Measurements from ENCODE around the gene CD274. TPM values are rescaled to one million over a fixed set of nuclear protein-coding genes. Genes with fewer than 3 reads are reported as not detected.

The CD274 gene
- total RNA-seq, 1 experiment from 2014 or later: not detected

DNA sequence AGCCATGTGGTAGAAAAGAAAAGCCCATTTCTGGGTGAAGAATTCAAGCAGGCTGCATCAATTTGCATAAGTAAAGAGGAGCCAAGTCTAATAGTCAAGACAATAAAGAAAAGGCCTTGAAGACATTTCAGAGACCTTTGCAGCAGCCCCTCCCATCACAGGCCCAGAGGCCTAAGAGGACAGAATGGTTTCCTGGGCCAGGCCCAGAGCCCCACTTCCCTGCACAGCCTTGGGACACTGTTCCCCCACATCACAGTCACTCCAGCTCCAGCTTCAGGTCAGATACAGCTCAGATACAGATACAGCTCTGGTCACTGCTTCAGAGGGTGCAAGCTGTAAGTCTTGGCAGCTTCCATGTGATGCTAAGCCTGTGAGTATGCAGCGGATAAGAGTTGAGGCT, 41.7 kb upstream of the CD274 start:
- Histone ChIP-seq H3K56ac (ENCODE audit: insufficient read length, low read depth, low read length) (no peak overlapping the region), H2AK5ac (ENCODE audit: insufficient read length, low read length) (no peak overlapping the region), H3K79me1 (ENCODE audit: insufficient read depth, low read depth, low read length, poor library complexity, severe bottlenecking) (no peaks in the 10 kb centered on the region), H3K79me2 (ENCODE audit: insufficient read depth, low read length) (no peaks in the 10 kb centered on the region), H4K5ac (ENCODE audit: insufficient read length, low read depth, low read length) (no peak overlapping the region), H4K91ac (ENCODE audit: insufficient read length, low read depth, low read length) (no peak overlapping the region), H3K14ac (ENCODE audit: insufficient read depth, low read length) (no peak overlapping the region), H4K8ac (replicated peaks; ENCODE audit: insufficient read length, low read depth, low read length) (no peak overlapping the region), H2AFZ (ENCODE audit: low read length) (no peak overlapping the region), H3K4me1 (ENCODE audit: insufficient read depth, low read length) (no peaks in the 10 kb centered on the region), H4K20me1 (ENCODE audit: control insufficient read depth, insufficient read depth, insufficient read length) (no peaks in the 10 kb centered on the region), H3K9ac (ENCODE audit: extremely low read depth, insufficient read length, low read length) (no peak overlapping the region), H2BK20ac (ENCODE audit: low read depth, low read length, poor library complexity, severe bottlenecking) (no peak overlapping the region), H2BK12ac (ENCODE audit: insufficient read length, low read depth, low read length) (no peak overlapping the region), H2BK5ac (ENCODE audit: insufficient read length, low read length) (no peak overlapping the region), H3K23ac (ENCODE audit: insufficient read length, low read depth, low read length) (no peak overlapping the region), H3K27ac (ENCODE audit: insufficient read length, low read depth, low read length) (no peak overlapping the region), H3T11ph (ENCODE audit: low read length) (no peak overlapping the region), H2BK15ac (ENCODE audit: low read depth, low read length) (no peak overlapping the region), H3K4ac (ENCODE audit: low read depth, low read length) (no peak overlapping the region), H2BK120ac (ENCODE audit: low read depth, low read length, poor library complexity, severe bottlenecking) (no peak overlapping the region), H3K27me3 (ENCODE audit: insufficient read depth, low read length) (no peaks in the 10 kb centered on the region), H3K18ac (ENCODE audit: insufficient read length, low read depth, low read length) (no peak overlapping the region), H3K23me2 (ENCODE audit: insufficient read length, low read depth, low read length, poor library complexity, severe bottlenecking) (no peaks in the 10 kb centered on the region), H3K4me2 (ENCODE audit: insufficient read depth, insufficient read length, low read length) (no peak overlapping the region), H3K9me3 (ENCODE audit: control insufficient read depth, low read depth, low read length) (peaks cover 17% of the 10 kb centered on the region)
- no peak for TF ChIP-seq CTCF (conservative IDR thresholded peaks at IDR 0.05)
- Mint-ChIP-seq H3K36me3 (ENCODE audit: insufficient read depth in 1 of 3, low read depth in 3 of 3) (peaks cover 17 to 45% (median 38%) of the 10 kb centered on the region in 3 experiments), H3K27ac (no peak overlapping the region), H3K4me1 (no peaks in the 10 kb centered on the region), H3K4me3 (no peak overlapping the region), H3K9me3 (peaks cover 48 to 49% of the 10 kb centered on the region in 2 experiments), H3K27me3 (ENCODE audit: low read depth) (no peaks in the 10 kb centered on the region)
- no peak for DNase-seq
- no CpG with 5 or more reads among the region's 1 CpG for WGBS (ENCODE audit: extremely low coverage, insufficient read length, low lambda C conversion rate)

All from H9 (cell line).